Skin epidermis (tissue), 12 donors: ENCODE measurements around the gene PSMD11.
"Not testable (repeated sequence)": the region's sequence is repeated elsewhere in the genome, so short reads cannot be mapped to it uniquely, and the experiment has no call there.

Experiments used
- H3K27ac ChIP-seq, 21 experiments: fragments of 200-600 bp; sonication (generic) in 11 of 21; one replicate each; pipeline ENCODE4 v1.5.0; 2020; ENCODE audit warnings: mild to moderate bottlenecking in 3 of 21, inconsistent platforms in 2 of 21, moderate library complexity in 2 of 21
- H3K4me3 ChIP-seq, 7 experiments: fragments of 200-600 bp; sonication (generic) in 2 of 7; one replicate each; pipeline ENCODE4 v1.5.0; 2020; ENCODE audit warnings: inconsistent platforms in 2 of 7, mild to moderate bottlenecking in 2 of 7, moderate library complexity in 1 of 7

Gene PSMD11

DNA sequence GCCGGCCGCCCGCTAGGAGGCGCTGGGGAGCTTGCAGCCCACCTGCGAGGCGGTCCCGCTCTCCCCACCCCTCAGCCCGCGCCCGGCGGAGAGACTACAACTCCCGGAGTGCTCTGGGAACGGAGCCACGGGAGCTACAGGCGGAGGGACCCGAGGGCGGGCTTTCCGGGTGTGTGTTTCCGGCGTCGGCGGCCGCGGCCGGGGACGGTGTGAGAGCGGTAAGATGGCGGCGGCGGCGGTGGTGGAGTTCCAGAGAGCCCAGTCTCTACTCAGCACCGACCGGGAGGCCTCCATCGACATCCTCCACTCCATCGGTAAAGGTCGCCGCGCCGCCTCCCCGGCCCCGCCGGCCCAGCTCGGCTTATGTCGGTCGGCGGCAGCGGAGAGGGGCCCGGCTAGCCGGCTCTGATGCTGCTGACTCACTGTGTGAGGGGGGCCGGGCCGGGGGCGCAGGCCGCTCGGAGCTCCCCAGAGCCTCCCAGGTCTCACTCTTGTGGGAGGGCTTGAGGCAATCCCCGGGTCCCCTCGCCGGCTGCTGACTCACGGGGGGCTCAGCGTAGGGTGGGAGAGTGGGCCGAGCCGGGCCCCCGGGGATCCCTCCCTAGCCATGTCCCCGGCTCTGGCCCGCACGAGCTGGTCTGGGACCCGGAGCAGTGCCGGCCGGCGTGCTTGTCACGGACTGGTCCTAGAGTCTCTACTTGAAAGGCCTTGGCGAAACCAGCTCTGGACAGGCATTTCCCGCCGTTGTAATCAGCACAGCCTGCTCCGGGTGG is at the start of gene PSMD11:
Gene PSMD11, plus strand, starts transcription at position 210 of the 773 bp plus-strand sequence. Its CDS starts 14 bp downstream, at position 224.
- peak within 1 kb of the TSS; percentile 68 to 98 (median 94) for H3K27ac ChIP-seq
- peak within 1 kb of the TSS; percentile 78 to 99 (median 97) for H3K4me3 ChIP-seq

DNA sequence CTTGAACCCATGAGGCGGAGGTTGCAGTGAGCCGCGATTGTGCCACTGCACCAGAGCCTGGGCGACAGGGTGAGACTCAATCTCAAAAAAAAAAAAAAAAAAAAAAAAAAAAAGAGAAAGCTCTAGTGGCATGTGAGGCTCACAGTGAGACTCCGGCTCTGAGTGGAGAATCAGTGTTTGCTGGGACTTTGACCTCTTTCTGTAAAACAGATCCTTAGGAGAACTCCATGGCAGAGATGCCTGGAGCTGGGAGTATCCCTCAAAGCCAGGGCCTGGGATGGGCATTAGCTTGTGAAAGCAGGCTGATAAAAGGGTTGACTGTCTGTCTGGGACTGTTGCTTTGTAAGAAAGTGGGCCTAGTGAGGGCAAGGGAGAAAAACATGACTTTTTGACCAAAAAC is 48.0 kb upstream of the PSMD11 start:
- Histone ChIP-seq H3K4me3 (no peak overlapping the region), H3K27ac (no peak overlapping the region)

- Histone ChIP-seq H3K27ac (no peak overlapping the region), H3K4me3 (no peak overlapping the region)
Observed at GRCh38 chr17:32398946-32399345, 45.4 kb upstream of the PSMD11 start.

DNA sequence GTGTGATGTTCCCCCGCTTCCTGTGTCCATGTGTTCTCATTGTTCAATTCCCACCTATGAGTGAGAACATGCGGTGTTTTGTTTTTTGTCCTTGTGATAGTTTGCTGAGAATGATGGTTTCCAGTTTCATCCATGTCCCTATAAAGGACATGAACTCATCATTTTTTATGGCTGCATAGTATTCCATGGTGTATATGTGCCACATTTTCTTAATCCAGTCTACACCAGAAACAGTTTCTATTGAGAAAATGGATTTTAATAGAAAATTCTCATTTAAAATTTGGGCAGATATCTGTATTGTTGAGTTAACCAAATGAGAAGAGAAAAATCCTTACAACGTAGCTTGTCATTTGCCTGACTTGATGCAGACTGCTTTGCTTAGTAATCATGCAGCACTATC is 34.2 kb upstream of the PSMD11 start:
- H3K4me3 ChIP-seq, H3K27ac ChIP-seq: not testable (repeated sequence)

DNA sequence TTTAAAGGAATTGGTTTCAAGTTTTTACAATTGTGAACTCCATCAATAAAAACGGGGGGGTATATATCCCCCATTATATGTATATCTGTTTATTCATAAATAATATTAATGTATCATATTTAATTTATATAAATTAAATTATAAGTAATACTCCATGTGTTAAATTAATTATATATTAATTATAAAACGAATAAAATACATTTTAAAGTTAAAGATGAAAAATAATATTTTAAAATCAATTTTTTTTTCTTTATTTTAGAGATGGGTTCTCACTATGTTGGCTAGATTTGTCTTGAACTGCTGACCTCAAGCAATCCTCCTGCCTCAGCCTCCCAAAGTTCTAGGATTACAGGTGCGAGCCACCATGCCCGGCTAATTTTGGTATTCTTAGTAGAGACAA is 17.4 kb upstream of the PSMD11 start:
- no peak overlapping the region for H3K4me3 ChIP-seq

GRCh38 chr17:32429598-32429997 is 14.7 kb upstream of the PSMD11 start:
- no peak overlapping the region for H3K27ac ChIP-seq

More for the DNA sequence above, 17.4 kb upstream of the PSMD11 start:
- no peak overlapping the region for H3K27ac ChIP-seq

GRCh38 chr17:32440722-32441121 is 3.6 kb upstream of the PSMD11 start:
- Histone ChIP-seq H3K4me3 (no peak overlapping the region), H3K27ac (no peak overlapping the region)

More at GRCh38 chr17:32429598-32429997, 14.7 kb upstream of the PSMD11 start:
- no peak overlapping the region for H3K4me3 ChIP-seq

- H3K4me3 ChIP-seq: no peak overlapping the region
- H3K27ac ChIP-seq: no peak overlapping the region
Observed at GRCh38 chr17:32441886-32442285, 2.4 kb upstream of the PSMD11 start.

GRCh38 chr17:32443827-32444300 is 446 bp upstream of the PSMD11 start:
- Histone ChIP-seq H3K27ac (peak overlapping the region in 10 of 21 experiments; percentile 8 to 98 (median 94)), H3K4me3 (peak overlapping the region; percentile 78 to 99 (median 97))

DNA sequence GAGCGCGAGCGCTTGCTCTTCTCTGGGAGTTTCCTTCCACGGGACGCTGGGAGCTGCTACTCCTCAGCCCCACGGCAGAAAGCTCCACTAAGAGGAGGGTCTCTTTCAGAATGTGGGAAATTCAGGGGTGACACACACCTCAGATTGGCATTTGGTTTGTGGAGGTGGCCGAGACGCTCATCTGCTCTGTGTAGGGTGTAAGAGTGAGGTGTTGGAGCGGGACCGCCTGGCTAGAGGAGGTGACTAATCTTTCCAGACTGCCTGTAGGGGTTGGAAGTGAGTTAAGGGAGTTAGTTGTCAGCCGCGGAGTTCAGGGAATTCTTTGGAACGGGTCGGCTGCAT is 735 bp downstream of the PSMD11 start:
- peak overlapping the region; percentile 78 to 99 (median 97) for H3K4me3 ChIP-seq
- H3K27ac ChIP-seq: peak overlapping the region; percentile 68 to 98 (median 94)

DNA sequence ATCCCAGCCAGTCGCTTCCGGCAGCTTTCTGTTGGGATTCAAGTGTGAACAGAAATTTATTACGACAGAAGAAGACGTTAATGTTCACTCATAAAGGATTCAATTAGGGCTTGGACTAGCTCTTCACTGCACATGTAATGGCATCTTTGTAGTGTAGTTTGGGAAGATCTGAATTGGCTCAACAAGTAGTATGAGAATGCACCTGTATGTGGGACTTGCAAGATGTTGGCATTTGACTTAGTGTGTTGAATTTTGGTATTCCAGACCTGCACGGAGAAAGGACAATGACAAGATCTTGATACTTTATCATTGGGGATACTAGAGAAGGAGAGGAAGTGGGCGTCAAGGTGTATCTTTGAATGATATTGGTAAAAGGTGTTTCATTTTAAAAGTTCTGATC is 1.2 kb downstream of the PSMD11 start:
- Histone ChIP-seq H3K4me3 (peak overlapping the region; percentile 78 to 99 (median 97)), H3K27ac (peak overlapping the region in 16 of 21 experiments; percentile 85 to 98 (median 94))

GRCh38 chr17:32445971-32446370 is 1.7 kb downstream of the PSMD11 start:
- Histone ChIP-seq H3K27ac (peak overlapping the region in 1 of 21 experiments; percentile 93), H3K4me3 (peak overlapping the region in 4 of 7 experiments; percentile 86 to 99 (median 98))

- no peak overlapping the region for H3K4me3 ChIP-seq
- H3K27ac ChIP-seq: no peak overlapping the region
Observed at GRCh38 chr17:32446949-32447348, 2.6 kb downstream of the PSMD11 start.

DNA sequence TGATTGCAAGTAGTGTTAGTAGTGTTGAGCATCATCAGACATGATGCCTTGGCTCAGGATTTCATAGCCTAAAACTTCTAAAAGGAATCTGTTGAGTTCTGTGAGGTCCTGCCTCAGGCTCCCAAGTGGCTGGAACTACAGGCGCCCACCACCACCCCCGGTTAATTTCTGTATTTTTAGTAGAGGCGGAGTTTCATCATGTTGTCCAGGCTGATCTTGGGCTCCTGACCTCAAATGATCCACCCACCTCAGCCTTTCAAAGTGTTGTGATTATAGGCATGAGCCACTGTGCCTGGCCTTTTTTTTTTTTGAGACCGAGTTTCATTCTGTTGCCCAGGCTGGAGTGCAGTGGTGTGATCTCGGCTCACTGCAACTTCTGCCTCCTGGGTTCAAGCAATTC is 5.7 kb downstream of the PSMD11 start:
- Histone ChIP-seq H3K27ac (no peak overlapping the region), H3K4me3 (no peak overlapping the region)

DNA sequence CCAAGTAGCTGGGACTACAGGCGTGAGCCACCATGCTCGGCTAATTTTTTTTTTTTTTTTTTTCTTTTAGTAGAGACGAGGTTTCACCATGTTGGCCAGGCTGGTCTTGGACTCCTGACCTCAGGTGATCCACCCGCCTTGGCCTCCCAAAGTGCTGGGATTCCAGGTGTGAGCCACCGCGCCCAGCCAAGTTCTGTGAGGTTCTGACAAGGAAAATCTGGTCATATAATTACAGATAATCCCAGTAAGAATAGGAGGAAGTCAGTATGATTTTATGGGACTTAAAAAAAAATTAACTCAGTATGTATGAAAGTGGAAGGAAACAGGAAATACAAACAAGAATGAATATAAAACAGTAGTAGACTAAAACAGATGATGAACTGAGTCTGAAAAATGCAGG is 6.1 kb downstream of the PSMD11 start:
- not testable (repeated sequence) for H3K4me3 ChIP-seq, H3K27ac ChIP-seq

- no peak overlapping the region for H3K27ac ChIP-seq
- no peak overlapping the region for H3K4me3 ChIP-seq
Observed at GRCh38 chr17:32451879-32452278, 7.6 kb downstream of the PSMD11 start.

- H3K4me3 ChIP-seq: no peak overlapping the region
- no peak overlapping the region for H3K27ac ChIP-seq
Observed at GRCh38 chr17:32452281-32452680, 8.0 kb downstream of the PSMD11 start.

DNA sequence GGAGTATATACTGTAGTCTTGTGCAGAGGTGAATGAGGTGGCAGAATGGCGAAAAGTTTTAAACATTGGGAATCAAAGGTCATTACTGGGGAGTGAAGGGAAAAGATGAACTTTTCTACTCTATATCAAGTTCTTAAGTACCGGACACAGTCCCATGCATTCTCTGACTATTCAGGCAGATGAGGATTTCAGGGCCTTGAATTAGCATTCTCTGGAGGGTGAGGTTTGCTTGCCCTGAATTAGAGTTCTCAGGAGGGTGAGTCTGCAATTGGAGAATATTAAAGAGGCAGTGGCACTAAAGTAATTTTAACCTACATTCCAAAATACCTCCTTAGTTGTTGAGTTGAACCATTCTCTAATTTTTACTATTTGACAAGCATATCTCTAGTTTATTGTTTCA is 9.1 kb downstream of the PSMD11 start:
- Histone ChIP-seq H3K4me3 (no peak overlapping the region), H3K27ac (no peak overlapping the region)

GRCh38 chr17:32458371-32458770 is 14.1 kb downstream of the PSMD11 start:
- Histone ChIP-seq H3K4me3 (no peak overlapping the region), H3K27ac (no peak overlapping the region)

DNA sequence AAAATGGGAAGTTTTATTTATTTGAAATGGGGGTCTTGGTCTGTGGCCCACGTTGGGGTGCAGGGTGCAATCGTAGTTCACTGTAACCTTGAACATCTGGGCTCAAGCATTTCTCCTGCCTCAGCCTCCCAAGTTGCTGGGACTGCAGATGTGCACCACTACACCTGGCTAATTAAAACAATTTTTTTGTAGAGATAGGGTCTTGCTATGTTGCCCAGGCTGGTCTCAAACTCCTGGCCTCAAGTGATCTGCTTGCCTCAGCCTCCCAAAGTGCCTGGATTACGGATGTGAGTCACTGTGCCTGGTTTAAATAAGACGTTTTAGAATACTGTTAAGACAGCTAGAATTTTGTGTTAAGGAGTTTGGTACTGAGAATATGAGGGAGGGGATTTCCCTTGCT is 15.7 kb downstream of the PSMD11 start:
- H3K4me3 ChIP-seq: no peak overlapping the region
- no peak overlapping the region for H3K27ac ChIP-seq

- no peak overlapping the region for H3K4me3 ChIP-seq
- no peak overlapping the region for H3K27ac ChIP-seq
Observed at GRCh38 chr17:32461498-32461852, 17.2 kb downstream of the PSMD11 start.
